H9 (cell line): Measurements from ENCODE around the gene CRK. TPM values are rescaled to one million over a fixed set of nuclear protein-coding genes. Genes with fewer than 3 reads are reported as not detected.

Source experiments
- DNase-seq: peaks from one replicate; pipeline ENCODE4 v3.0.0-alpha.2; 2017
- H2AFZ ChIP-seq: one replicate; pipeline ENCODE4 v1.6.1; 2013; ENCODE audit warnings: mild to moderate bottlenecking, low read length, control low read depth, moderate library complexity
- H2AK5ac ChIP-seq: 2 replicates; pipeline ENCODE4 v1.6.1; 2013; ENCODE audit warnings: low read length, control low read depth, mixed read lengths; ENCODE audit not compliant: insufficient read length
- H2BK120ac ChIP-seq: one replicate; pipeline ENCODE4 v1.6.1; 2013; ENCODE audit warnings: low read depth, mild to moderate bottlenecking, low read length, control low read depth, inconsistent platforms; ENCODE audit not compliant: poor library complexity, severe bottlenecking
- H2BK12ac ChIP-seq: 2 replicates; pipeline ENCODE4 v1.6.1; 2013; ENCODE audit warnings: low read length, control low read depth, mixed read lengths, low read depth; ENCODE audit not compliant: insufficient read length
- H2BK15ac ChIP-seq: 2 replicates; pipeline ENCODE4 v1.6.1; 2013; ENCODE audit warnings: low read depth, low read length, control low read depth
- H2BK20ac ChIP-seq: one replicate; pipeline ENCODE4 v1.6.1; 2013; ENCODE audit warnings: low read depth, mild to moderate bottlenecking, low read length, control low read depth, inconsistent platforms; ENCODE audit not compliant: poor library complexity, severe bottlenecking
- H2BK5ac ChIP-seq: 2 replicates; pipeline ENCODE4 v1.6.1; 2013; ENCODE audit warnings: low read length, control low read depth, mixed read lengths; ENCODE audit not compliant: insufficient read length
- H3K14ac ChIP-seq: 2 replicates; pipeline ENCODE4 v1.6.1; 2013; ENCODE audit warnings: low read length, control low read depth; ENCODE audit not compliant: insufficient read depth
- H3K18ac ChIP-seq: 2 replicates; pipeline ENCODE4 v1.6.1; 2013; ENCODE audit warnings: low read depth, mild to moderate bottlenecking, mixed read lengths, low read length, control low read depth; ENCODE audit not compliant: insufficient read length
- H3K23ac ChIP-seq: 2 replicates; pipeline ENCODE4 v1.6.1; 2013; ENCODE audit warnings: low read length, control low read depth, mixed read lengths, low read depth; ENCODE audit not compliant: insufficient read length
- H3K23me2 ChIP-seq: 2 replicates; pipeline ENCODE4 v1.6.1; 2013; ENCODE audit warnings: low read depth, mild to moderate bottlenecking, mixed read lengths, low read length, control low read depth; ENCODE audit not compliant: insufficient read length, poor library complexity, severe bottlenecking
- H3K27ac ChIP-seq: 2 replicates; pipeline ENCODE4 v1.5.1; 2013; ENCODE audit warnings: low read length, control low read depth, mixed read lengths, low read depth; ENCODE audit not compliant: insufficient read length
- H3K27me3 ChIP-seq: 2 replicates; pipeline ENCODE4 v1.6.1; 2013; ENCODE audit warnings: low read length, control low read depth, inconsistent platforms; ENCODE audit not compliant: insufficient read depth
- H3K4ac ChIP-seq: 2 replicates; pipeline ENCODE4 v1.6.1; 2013; ENCODE audit warnings: low read depth, mild to moderate bottlenecking, control low read depth, inconsistent platforms, low read length, moderate library complexity
- H3K4me1 ChIP-seq: 2 replicates; pipeline ENCODE4 v1.6.1; 2013; ENCODE audit warnings: low read length, control low read depth, inconsistent platforms; ENCODE audit not compliant: insufficient read depth
- H3K4me2 ChIP-seq: 2 replicates; pipeline ENCODE4 v1.6.1; 2013; ENCODE audit warnings: low read length, control low read depth, mixed read lengths; ENCODE audit not compliant: insufficient read length, insufficient read depth
- H3K56ac ChIP-seq: 2 replicates; pipeline ENCODE4 v1.6.1; 2013; ENCODE audit warnings: low read depth, mild to moderate bottlenecking, mixed read lengths, low read length, control low read depth; ENCODE audit not compliant: insufficient read length
- H3K79me1 ChIP-seq: 2 replicates; pipeline ENCODE4 v1.6.1; 2013; ENCODE audit warnings: low read depth, mild to moderate bottlenecking, moderate library complexity, low read length, control low read depth, inconsistent platforms; ENCODE audit not compliant: insufficient read depth, poor library complexity, severe bottlenecking
- H3K79me2 ChIP-seq: 2 replicates; pipeline ENCODE4 v1.6.1; 2013; ENCODE audit warnings: low read length, control low read depth, inconsistent platforms; ENCODE audit not compliant: insufficient read depth
- H3K9ac ChIP-seq: 2 replicates; pipeline ENCODE4 v1.6.1; 2013; ENCODE audit warnings: low read length, control low read depth, mixed read lengths; ENCODE audit not compliant: insufficient read length; ENCODE audit errors: extremely low read depth
- H3K9me3 ChIP-seq: one replicate; pipeline ENCODE4 v1.6.1; 2013; ENCODE audit warnings: low read depth, low read length, inconsistent platforms; ENCODE audit not compliant: control insufficient read depth
- H3T11ph ChIP-seq: one replicate; pipeline ENCODE4 v1.6.1; 2013; ENCODE audit warnings: mild to moderate bottlenecking, low read length, control low read depth, inconsistent platforms
- H4K20me1 ChIP-seq: one replicate; pipeline ENCODE4 v1.6.1; 2013; ENCODE audit not compliant: control insufficient read depth, insufficient read length, insufficient read depth
- H4K5ac ChIP-seq: 2 replicates; pipeline ENCODE4 v1.6.1; 2013; ENCODE audit warnings: low read depth, mild to moderate bottlenecking, mixed read lengths, low read length, control low read depth; ENCODE audit not compliant: insufficient read length
- H4K8ac ChIP-seq: replicated peaks from 2 replicates; pipeline ENCODE4 v1.6.1; 2013; ENCODE audit warnings: low read length, control low read depth, mixed read lengths, low read depth; ENCODE audit not compliant: insufficient read length
- H4K91ac ChIP-seq: 2 replicates; pipeline ENCODE4 v1.6.1; 2013; ENCODE audit warnings: low read depth, mild to moderate bottlenecking, moderate library complexity, mixed read lengths, low read length, control low read depth; ENCODE audit not compliant: insufficient read length
- H3K27ac Mint-ChIP-seq, 3 experiments: 2 replicates in 2 of 3; 3 replicates in 1 of 3; pipeline ENCODE4 v1.8.0; 2020 to 2021; ENCODE audit warnings: mixed read lengths in 3 of 3, mild to moderate bottlenecking in 1 of 3, moderate library complexity in 1 of 3
- H3K27me3 Mint-ChIP-seq: 2 replicates; pipeline ENCODE4 v1.8.0; 2021; ENCODE audit warnings: low read depth, mild to moderate bottlenecking, moderate library complexity, mixed read lengths
- H3K36me3 Mint-ChIP-seq, 3 experiments: 2 replicates in 2 of 3; 3 replicates in 1 of 3; pipeline ENCODE4 v1.8.0; 2020 to 2021; ENCODE audit warnings: low read depth in 3 of 3, mixed read lengths in 3 of 3; ENCODE audit not compliant: insufficient read depth in 1 of 3
- H3K4me1 Mint-ChIP-seq, 2 experiments: 2 replicates each; pipeline ENCODE4 v1.8.0; 2020; ENCODE audit warnings: mixed read lengths in 2 of 2
- H3K4me3 Mint-ChIP-seq, 2 experiments: 2 replicates in 1 of 2; 3 replicates in 1 of 2; pipeline ENCODE4 v1.8.0; 2020 to 2021; ENCODE audit warnings: mild to moderate bottlenecking in 2 of 2, mixed read lengths in 2 of 2, moderate library complexity in 1 of 2
- H3K9me3 Mint-ChIP-seq, 2 experiments: 2 replicates in 1 of 2; 3 replicates in 1 of 2; pipeline ENCODE4 v1.8.0; 2020; ENCODE audit warnings: mild to moderate bottlenecking in 2 of 2, mixed read lengths in 2 of 2, moderate library complexity in 1 of 2
- CTCF ChIP-seq: fragments of 200-600 bp; sonication (generic); conservative IDR thresholded peaks from 3 replicates; pipeline ENCODE4 v1.8.0; 2021; ENCODE audit warnings: antibody characterized with exemption, mild to moderate bottlenecking
- WGBS: extraction: QIAGEN DNeasy Blood & Tissue Kit; methylation state at CpG from one replicate; pipeline ENCODE4 v1.1.7; 2013; ENCODE audit warnings: missing lambda C conversion rate, low lambda C conversion rate, mixed read lengths; ENCODE audit not compliant: insufficient read length; ENCODE audit errors: extremely low coverage; 5-methylcytosine and 5-hydroxymethylcytosine counted together
- total RNA-seq: library from RNA; stranded (reverse); gene quantifications from 2 replicates; pipeline ENCODE4 v1.2.1, GENCODE V29; 2021

Gene CRK
- total RNA-seq, 1 experiment from 2014 or later: 58.9 TPM

GRCh38 chr17:1420981-1421380 lies 35.1 kb downstream of the CRK start:
- Histone ChIP-seq H4K5ac (no peak overlapping the region), H4K91ac (no peak overlapping the region), H3K4me1 (no peaks in the 10 kb centered on the region), H3K23ac (no peak overlapping the region), H3K14ac (no peak overlapping the region), H4K8ac (no peak overlapping the region), H2BK120ac (no peak overlapping the region), H2BK12ac (no peak overlapping the region), H3K79me2 (peaks cover 1% of the 10 kb centered on the region; the same call in 1 of the 2 replicates), H3K27me3 (no peaks in the 10 kb centered on the region), H2BK15ac (no peak overlapping the region), H3K9me3 (no peaks in the 10 kb centered on the region), H3K4me2 (no peak overlapping the region), H2AFZ (no peak overlapping the region), H3K23me2 (no peaks in the 10 kb centered on the region), H2BK20ac (no peak overlapping the region), H3K9ac (no peak overlapping the region), H2AK5ac (no peak overlapping the region), H3T11ph (no peak overlapping the region), H3K4ac (no peak overlapping the region), H4K20me1 (no peaks in the 10 kb centered on the region), H3K79me1 (no peaks in the 10 kb centered on the region), H3K27ac (no peak overlapping the region), H3K18ac (no peak overlapping the region), H3K56ac (no peak overlapping the region), H2BK5ac (no peak overlapping the region)
- no peak overlapping the region for H3K27ac Mint-ChIP-seq
- no peak overlapping the region for H3K4me3 Mint-ChIP-seq
- H3K27me3 Mint-ChIP-seq: no peaks in the 10 kb centered on the region
- H3K4me1 Mint-ChIP-seq: no peaks in the 10 kb centered on the region
- H3K36me3 Mint-ChIP-seq: peaks cover 24 to 55% (median 37%) of the 10 kb centered on the region in 3 experiments; a peak in 6 of 7 replicates
- WGBS: no CpG with 5 or more reads among the region's 2 CpGs
- DNase-seq: no peak
- no peaks in the 10 kb centered on the region for H3K9me3 Mint-ChIP-seq
- TF ChIP-seq CTCF: no peak
